Activated CD4-positive, alpha-beta T cell treated with anti-CD3 and anti-CD28 coated beads, Interleukin-2, amount 50 U/mL, for 24 hours (primary cell): ENCODE data around the gene TMEM8B.
"Not testable (repeated sequence)": the region's sequence is repeated elsewhere in the genome, so short reads cannot be mapped to it uniquely, and the experiment has no call there.

Source experiments
- DNase-seq, 2 donors: peaks; one replicate each; pipeline ENCODE4 v3.0.0-alpha.2; 2020; ENCODE audit warnings: low read depth in 1 of 2, low spot score in 1 of 2

Gene TMEM8B

DNA sequence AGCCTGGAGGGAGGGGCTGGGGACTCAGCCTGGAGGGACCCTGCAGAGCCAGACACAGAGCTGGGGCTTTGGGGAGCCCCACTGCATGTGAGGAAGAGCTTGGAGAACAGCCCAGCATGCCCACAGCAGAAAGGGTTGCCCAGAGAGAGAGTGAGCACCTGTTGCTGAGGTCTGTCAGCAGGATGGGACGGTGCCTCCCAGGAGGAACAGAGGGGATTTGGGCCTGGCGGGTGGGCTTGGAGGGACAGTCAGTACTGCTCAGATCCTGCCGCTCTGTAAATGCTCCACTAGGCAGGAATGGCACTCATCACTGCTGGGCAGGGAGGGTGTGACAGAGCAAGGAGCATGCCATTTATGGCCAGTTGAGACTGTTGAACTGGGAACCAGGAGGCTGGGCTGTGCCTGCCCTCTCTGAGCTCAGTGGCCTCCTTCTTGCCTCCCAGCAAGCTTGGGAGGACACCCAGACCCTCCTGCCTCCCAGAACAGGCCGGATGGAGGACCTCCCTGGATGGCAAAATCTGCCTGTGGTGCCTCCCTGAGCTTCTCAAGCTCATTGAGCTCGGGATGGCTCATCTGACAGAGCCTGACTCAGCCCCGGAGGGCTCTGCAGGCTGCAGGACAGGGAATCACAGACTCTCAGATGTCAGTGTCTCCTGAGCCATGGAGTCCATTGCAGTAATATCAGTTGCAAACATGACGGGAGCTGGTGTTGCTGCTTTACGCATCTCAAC is 76.2 kb downstream of the TMEM8B start:
- no peak for DNase-seq

DNA sequence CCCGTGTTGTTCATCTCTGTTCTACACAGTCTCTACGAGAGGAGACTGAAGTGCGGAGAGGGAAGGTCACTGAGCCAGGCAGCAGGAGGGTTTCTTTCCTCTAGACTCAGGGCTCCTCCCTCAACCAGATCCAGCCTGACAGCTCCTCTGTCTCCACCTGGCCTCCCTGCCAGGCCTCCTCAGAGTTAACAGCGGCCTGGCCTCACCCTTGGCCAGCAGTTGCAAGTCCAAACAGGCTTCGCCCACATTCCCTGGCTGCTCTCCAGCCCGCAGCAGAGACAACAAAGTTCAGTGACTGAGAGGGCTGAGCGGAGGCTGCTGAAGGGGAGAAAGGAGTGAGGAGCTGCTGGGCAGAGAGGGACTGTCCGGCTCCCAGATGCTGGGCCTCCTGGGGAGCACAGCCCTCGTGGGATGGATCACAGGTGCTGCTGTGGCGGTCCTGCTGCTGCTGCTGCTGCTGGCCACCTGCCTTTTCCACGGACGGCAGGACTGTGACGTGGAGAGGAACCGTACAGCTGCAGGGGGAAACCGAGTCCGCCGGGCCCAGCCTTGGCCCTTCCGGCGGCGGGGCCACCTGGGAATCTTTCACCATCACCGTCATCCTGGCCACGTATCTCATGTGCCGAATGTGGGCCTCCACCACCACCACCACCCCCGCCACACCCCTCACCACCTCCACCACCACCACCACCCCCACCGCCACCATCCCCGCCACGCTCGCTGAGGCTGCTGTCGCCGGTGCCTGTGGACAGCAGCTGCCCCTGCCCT is 77.1 kb downstream of the TMEM8B start, which contains the start of gene HRCT1:
Gene HRCT1, plus strand, starts transcription at position 291 of the 768 bp plus-strand sequence. Its CDS starts 86 bp downstream, at position 377.
- DNase-seq: no peak

DNA sequence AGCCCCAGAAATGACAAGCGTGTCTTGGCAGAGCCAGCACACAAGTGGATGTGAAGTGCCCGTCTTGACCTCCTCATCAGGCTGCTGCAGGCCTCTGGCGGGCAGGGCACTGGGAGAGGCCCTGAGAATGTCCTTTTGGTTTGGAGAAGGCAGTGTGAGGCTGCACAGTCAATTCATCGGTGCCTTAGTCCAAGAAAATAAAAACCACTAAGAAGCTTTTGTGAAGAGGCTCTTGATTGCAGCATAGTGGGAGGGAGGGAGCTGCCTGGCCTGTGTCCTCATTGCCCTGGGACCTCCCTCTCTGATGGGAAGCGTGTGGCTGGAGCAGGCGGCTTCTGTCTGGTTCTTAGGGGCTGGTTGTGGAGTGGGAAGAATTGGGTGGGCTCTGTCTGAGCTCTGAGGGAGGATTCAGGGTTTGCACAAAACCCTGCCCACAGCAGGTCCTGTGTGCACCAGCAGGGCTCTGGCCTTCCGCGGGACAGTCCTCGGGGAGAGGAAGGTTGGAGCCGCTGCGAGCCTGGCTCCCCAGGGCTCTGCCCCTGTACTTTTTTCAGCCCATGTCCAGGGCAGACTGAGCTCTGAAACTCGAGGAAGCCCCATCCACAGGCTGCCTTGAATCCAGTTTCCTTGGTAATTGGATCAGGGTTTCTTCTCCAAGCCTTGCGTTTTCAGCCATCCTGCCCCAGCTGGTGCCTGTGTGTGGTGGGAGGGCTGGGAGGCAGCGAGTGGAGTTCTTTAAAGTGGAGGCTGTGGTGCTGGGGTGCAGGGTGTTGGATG is 78.1 kb downstream of the TMEM8B start:
- no peak for DNase-seq

DNA sequence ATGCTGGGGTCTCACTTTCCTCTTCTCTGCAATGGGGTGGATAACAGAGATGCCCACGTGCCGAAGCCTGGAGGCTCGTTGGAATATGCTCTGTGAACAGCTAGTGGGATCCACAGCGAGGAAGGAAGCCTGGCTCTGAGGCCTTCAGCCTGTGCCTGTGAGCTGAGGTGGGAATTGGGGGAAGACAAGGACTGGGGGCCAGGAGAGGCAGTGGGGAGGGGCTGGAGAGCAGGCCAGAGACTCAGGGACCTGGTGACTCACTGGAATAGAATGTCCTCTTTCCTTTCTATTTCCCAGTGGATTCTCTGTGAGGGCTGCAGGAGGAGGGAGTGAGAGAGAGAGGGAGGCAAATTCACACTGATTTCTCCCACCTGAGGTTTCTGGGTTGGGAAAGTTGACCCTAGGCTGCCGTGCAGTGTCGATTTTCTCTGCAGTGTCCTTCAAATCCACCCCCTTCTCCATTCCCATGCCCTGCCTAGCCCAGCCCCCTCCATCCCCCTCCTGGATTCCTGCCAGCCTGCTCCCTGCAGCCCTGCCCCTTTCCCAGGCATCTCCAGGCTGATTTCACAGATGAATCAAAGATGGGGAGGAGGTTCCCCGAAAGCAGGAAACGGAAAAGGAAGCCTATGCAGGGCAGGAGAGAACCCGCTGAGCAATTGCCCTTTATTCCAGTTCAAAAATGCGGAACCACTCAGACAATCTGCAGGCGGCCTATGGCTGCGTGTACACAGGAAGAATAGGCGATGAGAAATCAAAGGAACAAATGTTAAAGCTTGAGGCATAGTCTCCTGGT is 78.9 kb downstream of the TMEM8B start:
- no peak for DNase-seq

DNA sequence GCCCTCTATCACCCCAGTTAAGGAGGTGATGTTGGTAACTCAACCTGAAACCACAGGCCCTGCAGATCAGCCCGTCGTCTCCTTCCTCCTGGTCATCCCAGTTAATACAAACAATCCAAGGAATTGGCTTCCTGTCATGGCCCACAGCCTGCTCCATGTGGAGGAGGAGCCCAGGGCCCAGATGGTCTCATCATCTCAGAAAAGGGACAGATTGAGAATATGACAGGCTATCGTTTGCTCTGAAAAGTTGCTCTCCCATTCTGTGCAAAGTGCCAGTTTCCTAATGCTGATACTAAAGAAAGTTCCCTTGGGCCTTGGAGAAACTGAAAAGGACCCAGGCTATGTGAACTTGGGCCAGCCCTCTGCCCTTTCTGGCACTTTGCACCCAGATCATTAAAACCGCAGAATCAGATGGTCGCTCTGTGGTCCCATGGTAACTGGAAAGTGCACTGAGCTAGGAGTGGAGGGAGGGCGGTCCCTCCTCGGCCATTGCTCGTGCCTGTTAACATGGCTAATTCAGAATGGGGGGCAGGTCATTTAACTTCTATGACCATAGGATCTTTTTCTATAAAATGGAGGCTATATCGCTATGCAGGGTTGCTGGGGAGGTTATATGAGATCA is 79.6 kb downstream of the TMEM8B start:
- DNase-seq: no peak

DNA sequence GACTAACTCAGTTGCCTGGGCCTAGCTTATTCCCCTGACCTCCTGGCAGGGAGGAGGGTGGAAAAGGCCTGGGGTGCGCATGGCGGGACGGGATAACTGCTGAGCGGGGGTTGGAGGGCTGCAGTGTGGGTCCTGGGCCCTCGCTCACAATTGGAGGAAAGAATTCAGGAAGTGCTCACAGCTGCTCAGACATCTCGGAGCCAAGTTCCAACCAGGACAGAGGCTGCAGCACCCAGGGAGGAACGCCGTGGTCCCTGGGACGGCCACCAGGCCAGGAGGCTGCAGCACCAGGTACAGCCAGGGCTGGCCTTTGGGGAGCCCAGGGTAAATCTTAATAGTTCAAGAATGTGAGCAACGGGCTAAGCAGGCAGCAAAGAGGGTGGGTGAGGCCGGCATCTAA is 80.2 kb downstream of the TMEM8B start, which contains the start of gene SPAAR:
Gene SPAAR, plus strand, starts transcription at position 217 of the 400 bp plus-strand sequence. CDS start 974 bp downstream, outside the sequence.
- no peak for DNase-seq

DNA sequence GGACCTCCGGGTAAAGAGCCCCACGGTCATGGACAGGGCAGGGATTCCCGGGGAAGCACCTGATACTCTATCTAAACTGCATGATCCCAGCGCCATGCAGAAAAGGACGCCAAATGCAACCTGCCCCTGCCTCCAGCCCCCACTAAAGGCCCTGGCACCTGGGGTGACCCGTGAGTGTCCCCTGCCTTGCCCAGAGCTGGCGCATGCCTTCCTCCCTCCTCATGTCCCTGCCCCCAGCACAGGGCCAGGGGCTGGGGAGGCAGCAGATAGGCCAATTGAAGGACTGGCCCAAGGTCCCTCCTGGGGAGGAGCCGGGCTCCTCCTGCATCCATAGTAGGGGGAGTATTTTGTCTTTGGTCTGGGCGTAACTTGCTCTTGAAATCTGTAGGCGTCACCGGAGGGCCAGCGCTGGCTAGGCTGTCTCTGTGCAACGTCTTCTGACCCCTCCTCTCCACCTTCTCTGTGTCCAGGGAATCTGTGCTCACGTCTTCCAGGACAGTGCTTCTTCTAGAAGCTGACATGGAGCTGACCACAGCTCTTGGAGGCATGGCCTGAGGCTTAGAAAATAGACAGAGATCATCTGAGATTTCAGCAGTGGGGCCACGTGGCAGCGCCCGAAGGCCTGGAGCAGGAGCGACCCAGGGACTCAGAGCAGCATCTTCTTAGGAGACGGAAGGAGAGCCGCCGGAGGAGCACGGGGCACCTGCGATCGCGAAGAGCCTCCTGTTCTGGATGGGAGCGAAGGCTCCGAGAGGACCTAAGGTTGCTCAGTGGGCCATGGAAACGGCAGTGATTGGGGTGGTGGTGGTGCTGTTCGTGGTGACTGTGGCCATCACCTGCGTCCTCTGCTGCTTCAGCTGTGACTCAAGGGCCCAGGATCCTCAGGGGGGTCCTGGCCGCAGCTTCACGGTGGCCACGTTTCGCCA is 80.9 kb downstream of the TMEM8B start:
- DNase-seq: no peak

DNA sequence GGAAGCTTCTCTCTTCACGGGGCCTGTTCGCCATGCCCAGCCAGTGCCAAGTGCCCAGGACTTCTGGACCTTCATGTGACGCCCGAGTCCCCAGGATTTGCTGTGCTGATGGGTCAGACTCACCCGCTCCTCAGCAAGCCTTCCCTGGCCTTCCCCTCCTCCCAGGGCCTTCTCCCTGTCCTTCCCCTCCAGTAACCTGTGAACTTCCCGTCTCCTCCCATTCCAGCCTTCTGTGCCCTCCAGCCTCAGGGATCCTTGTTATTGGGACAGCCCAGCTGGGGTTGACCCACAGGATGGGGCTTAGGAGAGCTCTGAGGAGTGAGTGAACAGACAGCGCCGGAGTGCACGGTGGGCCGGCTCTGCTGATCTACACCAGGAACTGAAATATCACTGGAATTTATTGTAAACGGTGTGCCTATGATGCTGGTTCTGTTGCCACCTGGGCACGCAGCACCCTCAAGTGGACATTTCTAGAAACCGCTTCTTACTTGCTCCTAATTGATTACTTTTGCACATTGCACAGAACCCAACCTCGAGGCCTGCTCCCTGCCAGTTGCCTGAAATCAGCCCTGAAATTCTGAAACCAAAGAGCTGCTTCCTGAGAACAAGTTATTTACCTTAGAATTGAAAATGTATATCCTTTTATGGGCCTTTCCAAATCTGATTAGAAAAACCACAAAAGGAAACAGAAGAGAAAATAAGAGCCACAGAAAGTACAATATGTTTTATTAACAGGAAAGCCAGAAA is 81.8 kb downstream of the TMEM8B start:
- DNase-seq: peak in 1 of 2 donors; percentile 19

DNA sequence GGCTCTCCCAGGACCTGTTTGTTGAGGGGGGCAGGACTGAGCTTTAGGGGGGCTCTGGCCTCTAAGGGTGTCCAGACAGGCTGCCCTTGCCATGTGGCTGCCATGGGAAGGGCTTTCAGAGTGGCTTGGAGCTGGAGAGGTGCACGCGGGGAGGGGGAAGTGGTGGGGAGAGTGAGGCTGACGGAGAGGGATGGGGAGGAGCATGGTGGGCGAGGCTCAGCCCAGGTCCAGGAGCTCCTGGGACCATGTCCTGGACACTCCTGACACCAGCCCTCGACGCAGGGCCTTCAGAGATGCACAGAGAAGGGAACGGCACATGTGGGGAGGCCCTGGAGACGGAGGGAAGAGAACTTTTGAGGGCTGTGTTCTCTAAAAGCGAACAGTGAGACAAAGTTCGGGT is 82.7 kb downstream of the TMEM8B start:
- DNase-seq: no peak

DNA sequence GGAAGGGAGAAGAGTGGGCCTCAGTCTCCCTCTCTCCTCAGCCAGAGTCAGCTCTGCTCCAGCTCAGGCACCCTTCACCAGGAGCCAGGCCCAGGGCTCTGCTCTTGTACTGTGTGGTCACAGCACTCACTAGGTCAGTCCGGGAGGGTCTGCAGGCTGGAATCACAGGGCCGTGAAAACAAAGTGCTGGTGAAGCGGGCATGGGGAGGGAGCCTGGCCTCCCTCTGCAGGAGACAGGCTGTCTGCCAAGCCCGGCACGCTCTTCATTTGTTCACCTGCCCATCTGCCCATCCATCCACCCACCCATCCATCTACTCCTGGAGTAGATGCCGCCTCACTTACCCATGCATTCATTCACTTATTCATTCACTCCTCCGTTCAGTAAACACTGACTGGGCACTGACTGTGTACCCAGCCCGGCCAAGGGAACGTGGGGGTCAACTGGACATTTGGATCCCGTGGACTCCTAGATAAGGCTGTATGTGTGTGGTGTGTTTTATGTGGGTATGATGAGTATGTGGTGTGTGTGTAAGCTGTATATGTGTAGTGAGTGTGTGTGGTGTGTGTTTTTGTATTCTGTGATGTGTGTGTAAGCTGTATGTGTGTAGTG is 83.9 kb downstream of the TMEM8B start:
- DNase-seq: no peak

DNA sequence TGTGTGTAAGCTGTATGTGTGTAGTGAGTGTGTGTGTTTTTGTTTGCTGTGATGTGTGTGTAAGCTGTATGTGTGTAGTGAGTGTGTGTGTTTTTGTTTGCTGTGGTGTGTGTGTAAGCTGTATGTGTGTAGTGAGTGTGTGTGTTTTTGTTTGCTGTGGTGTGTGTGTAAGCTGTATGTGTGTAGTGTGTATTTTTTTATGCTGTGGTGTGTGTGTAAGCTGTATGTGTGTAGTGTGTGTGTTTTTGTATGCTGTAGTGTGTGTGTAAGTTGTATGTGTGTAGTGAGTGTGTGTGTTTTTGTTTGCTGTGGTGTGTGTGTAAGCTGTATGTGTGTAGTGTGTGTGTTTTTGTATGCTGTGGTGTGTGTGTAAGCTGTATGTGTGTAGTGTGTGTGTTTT is 84.4 kb downstream of the TMEM8B start:
- DNase-seq: not testable (repeated sequence)

DNA sequence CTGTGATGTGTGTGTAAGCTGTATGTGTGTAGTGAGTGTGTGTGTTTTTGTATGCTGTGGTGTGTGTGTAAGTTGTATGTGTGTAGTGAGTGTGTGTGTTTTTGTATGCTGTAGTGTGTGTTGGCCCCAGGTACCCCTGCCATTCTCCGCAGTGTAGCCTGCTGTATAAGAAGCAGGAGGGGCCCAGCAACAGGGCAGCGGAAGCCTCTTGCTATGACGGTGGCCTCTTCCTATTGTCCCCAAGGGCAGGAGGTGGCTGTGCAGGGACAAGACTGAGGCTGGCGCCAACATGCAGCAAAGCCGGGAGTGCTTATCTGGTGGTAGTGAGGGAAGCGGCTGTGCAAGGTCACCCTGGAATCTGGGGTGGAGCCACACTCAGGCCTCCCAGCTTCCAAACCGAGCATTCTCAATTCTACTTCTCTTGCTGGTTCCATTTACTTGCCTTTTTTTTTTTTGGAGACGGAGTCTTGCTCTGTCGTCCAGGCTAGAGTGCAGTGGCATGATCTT is 85.3 kb downstream of the TMEM8B start:
- no peak for DNase-seq
